Thoracic aorta (tissue), 2 donors: ENCODE measurements around the gene TRIM69. TPM values are rescaled to one million over a fixed set of nuclear protein-coding genes. Genes with fewer than 3 reads are reported as not detected.
"Not testable (repeated sequence)": the region's sequence is repeated elsewhere in the genome, so short reads cannot be mapped to it uniquely, and the experiment has no call there.

Experiments
- ATAC-seq: fragments of 150-250 bp; one replicate; pipeline ENCODE4 v1.8.0; 2017; ENCODE audit warnings: low read depth; ENCODE audit not compliant: insufficient number of reproducible peaks, low FRiP score
- DNase-seq: peaks from one replicate; pipeline ENCODE4 v3.0.0-alpha.2; 2020; ENCODE audit warnings: low spot score
- H3K27ac ChIP-seq, 2 donors: fragments of 200-600 bp; sonication (generic); 1 replicate in 1 of 2; 2 replicates in 1 of 2; pipeline ENCODE4 v1.5.1; 2016; ENCODE audit warnings: mild to moderate bottlenecking in 2 of 2, moderate library complexity in 2 of 2
- H3K27me3 ChIP-seq: fragments of 200-600 bp; sonication (generic); replicated peaks from 2 replicates; pipeline ENCODE4 v1.6.0; 2016; ENCODE audit warnings: mild to moderate bottlenecking; ENCODE audit not compliant: insufficient read depth
- H3K36me3 ChIP-seq: fragments of 200-600 bp; sonication (generic); one replicate; pipeline ENCODE4 v1.5.1; 2016
- H3K4me1 ChIP-seq, 2 donors: fragments of 200-600 bp; sonication (generic); 1 replicate in 1 of 2; 2 replicates in 1 of 2; pipeline versions ENCODE4 v1.5.1 to v1.6.0; 2016; ENCODE audit warnings: low read depth in 2 of 2, mild to moderate bottlenecking in 1 of 2; ENCODE audit not compliant: control insufficient read depth in 1 of 2
- H3K4me3 ChIP-seq: fragments of 200-600 bp; sonication (generic); 2 replicates; pipeline ENCODE4 v1.5.1; 2016; ENCODE audit warnings: mild to moderate bottlenecking
- H3K9me3 ChIP-seq: fragments of 200-600 bp; sonication (generic); 2 replicates; pipeline ENCODE4 v1.5.1; 2016
- CTCF ChIP-seq: fragments of 200-600 bp; sonication (generic); IDR thresholded peaks from one replicate; pipeline ENCODE4 v1.5.1; 2019; ENCODE audit warnings: antibody characterized with exemption
- total RNA-seq, 2 donors: library from RNA; depleted of rRNA; stranded (reverse); fragments of >200 nt; gene quantifications; one replicate each; pipeline versions ENCODE4 v1.1.0 to v1.2.3, GENCODE V29; 2016

TRIM69 gene
- total RNA-seq, 2 donors from 2014 or later = 10.4 to 65.0 TPM

- Histone ChIP-seq H3K4me1 (peaks cover 16 to 30% of the 10 kb centered on the region in 2 donors), H3K36me3 (peaks cover 33% of the 10 kb centered on the region), H3K9me3 (no peaks in the 10 kb centered on the region), H3K27me3 (no peaks in the 10 kb centered on the region), H3K27ac (no peak overlapping the region), H3K4me3 (no peak overlapping the region)
- ATAC-seq = no peak
- no peak for DNase-seq
- no peak for TF ChIP-seq CTCF
Measured at GRCh38 chr15:44718180-44718926, 18.0 kb upstream of the TRIM69 start.

GRCh38 chr15:44718927-44719292 is 17.4 kb upstream of the TRIM69 start:
- H3K9me3 ChIP-seq = no peaks in the 10 kb centered on the region
- H3K4me1 ChIP-seq = peaks cover 12 to 29% of the 10 kb centered on the region in 2 donors
- no peak for TF ChIP-seq CTCF
- no peaks in the 10 kb centered on the region for H3K27me3 ChIP-seq
- no peak overlapping the region for H3K27ac ChIP-seq
- DNase-seq (no peak), ATAC-seq (no peak)
- peaks cover 33% of the 10 kb centered on the region for H3K36me3 ChIP-seq
- H3K4me3 ChIP-seq = no peak overlapping the region

- Histone ChIP-seq H3K4me3 (no peak overlapping the region), H3K27ac (no peak overlapping the region), H3K9me3 (no peaks in the 10 kb centered on the region), H3K36me3 (peaks cover 33% of the 10 kb centered on the region), H3K4me1 (peaks cover 7 to 23% of the 10 kb centered on the region in 2 donors), H3K27me3 (no peaks in the 10 kb centered on the region)
- TF ChIP-seq CTCF = no peak
- DNase-seq (no peak), ATAC-seq (no peak)
Measured at GRCh38 chr15:44719293-44719999, 16.9 kb upstream of the TRIM69 start.

GRCh38 chr15:44720000-44720435 is 16.3 kb upstream of the TRIM69 start:
- DNase-seq, H3K9me3 ChIP-seq, ATAC-seq, H3K27me3 ChIP-seq, H3K27ac ChIP-seq, H3K4me3 ChIP-seq: not testable (repeated sequence)
- Histone ChIP-seq H3K4me1 (peaks cover 3 to 18% of the 10 kb centered on the region in 2 donors), H3K36me3 (peaks cover 33% of the 10 kb centered on the region)

GRCh38 chr15:44720460-44721176 is 15.7 kb upstream of the TRIM69 start:
- no peak overlapping the region for H3K4me3 ChIP-seq
- H3K27me3 ChIP-seq = no peaks in the 10 kb centered on the region
- no peak for DNase-seq
- peaks cover 30% of the 10 kb centered on the region for H3K36me3 ChIP-seq
- peaks cover 3 to 12% of the 10 kb centered on the region in 2 donors for H3K4me1 ChIP-seq
- TF ChIP-seq CTCF = no peak
- H3K27ac ChIP-seq = no peak overlapping the region
- no peaks in the 10 kb centered on the region for H3K9me3 ChIP-seq
- no peak for ATAC-seq
